Neural crest cell (in vitro differentiated cells): Measurements from ENCODE around the gene KLHL33. TPM values are rescaled to one million over a fixed set of nuclear protein-coding genes. Genes with fewer than 3 reads are reported as not detected.

ENCODE experiments used
- DNase-seq: peaks from one replicate; pipeline ENCODE4 v3.0.0; 2021; ENCODE audit warnings: low read depth, mixed read lengths, low spot score
- H3K27ac Mint-ChIP-seq: one replicate; pipeline ENCODE4 v1.8.0; 2021; ENCODE audit warnings: mild to moderate bottlenecking, mixed read lengths; ENCODE audit not compliant: unreplicated experiment
- H3K27me3 Mint-ChIP-seq: 2 replicates; pipeline ENCODE4 v1.8.0; 2021; ENCODE audit warnings: low read depth, mild to moderate bottlenecking, mixed read lengths
- H3K36me3 Mint-ChIP-seq: 2 replicates; pipeline ENCODE4 v1.8.0; 2021; ENCODE audit warnings: low read depth, mild to moderate bottlenecking, mixed read lengths
- H3K4me1 Mint-ChIP-seq: 2 replicates; pipeline ENCODE4 v1.8.0; 2021; ENCODE audit warnings: mixed read lengths
- H3K4me3 Mint-ChIP-seq: one replicate; pipeline ENCODE4 v1.8.0; 2021; ENCODE audit warnings: mild to moderate bottlenecking, mixed read lengths
- H3K9me3 Mint-ChIP-seq: 2 replicates; pipeline ENCODE4 v1.8.0; 2021; ENCODE audit warnings: mixed read lengths
- total RNA-seq: library from RNA; stranded (reverse); gene quantifications from 2 replicates; pipeline ENCODE4 v1.2.1, GENCODE V29; 2021
- TF ChIP-seq, protein P1 (sequence below): fragments of 200-600 bp; sonication (generic); conservative IDR thresholded peaks from 2 replicates; pipeline ENCODE4 v1.5.0; 2021; ENCODE audit warnings: antibody characterized with exemption, mild to moderate bottlenecking

The KLHL33 gene
- total RNA-seq, 1 donor from 2014 or later: 0.07 TPM

DNA sequence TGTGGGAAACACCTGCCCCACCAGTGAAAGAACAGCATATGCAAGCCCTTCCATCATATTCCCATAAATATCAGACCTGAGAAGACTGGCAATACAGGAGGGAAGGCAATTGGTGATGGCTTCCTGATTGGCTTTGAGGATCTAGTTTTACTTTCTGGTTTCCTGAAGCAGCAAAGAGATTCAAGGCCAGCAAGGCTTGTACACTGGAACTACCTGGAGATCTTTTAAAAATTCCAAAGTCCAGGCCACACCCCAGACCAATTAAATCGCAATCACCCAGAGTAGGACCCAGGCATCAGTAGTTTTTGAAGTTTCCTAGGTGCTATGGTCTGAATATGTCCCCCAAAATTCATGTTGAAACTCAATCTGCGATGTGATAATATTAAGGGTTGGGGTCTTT lies 19.7 kb downstream of the KLHL33 start:
- TF ChIP-seq, protein P1, sequence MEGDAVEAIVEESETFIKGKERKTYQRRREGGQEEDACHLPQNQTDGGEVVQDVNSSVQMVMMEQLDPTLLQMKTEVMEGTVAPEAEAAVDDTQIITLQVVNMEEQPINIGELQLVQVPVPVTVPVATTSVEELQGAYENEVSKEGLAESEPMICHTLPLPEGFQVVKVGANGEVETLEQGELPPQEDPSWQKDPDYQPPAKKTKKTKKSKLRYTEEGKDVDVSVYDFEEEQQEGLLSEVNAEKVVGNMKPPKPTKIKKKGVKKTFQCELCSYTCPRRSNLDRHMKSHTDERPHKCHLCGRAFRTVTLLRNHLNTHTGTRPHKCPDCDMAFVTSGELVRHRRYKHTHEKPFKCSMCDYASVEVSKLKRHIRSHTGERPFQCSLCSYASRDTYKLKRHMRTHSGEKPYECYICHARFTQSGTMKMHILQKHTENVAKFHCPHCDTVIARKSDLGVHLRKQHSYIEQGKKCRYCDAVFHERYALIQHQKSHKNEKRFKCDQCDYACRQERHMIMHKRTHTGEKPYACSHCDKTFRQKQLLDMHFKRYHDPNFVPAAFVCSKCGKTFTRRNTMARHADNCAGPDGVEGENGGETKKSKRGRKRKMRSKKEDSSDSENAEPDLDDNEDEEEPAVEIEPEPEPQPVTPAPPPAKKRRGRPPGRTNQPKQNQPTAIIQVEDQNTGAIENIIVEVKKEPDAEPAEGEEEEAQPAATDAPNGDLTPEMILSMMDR: no peak
- Mint-ChIP-seq H3K9me3 (no peaks in the 10 kb centered on the region), H3K27me3 (no peaks in the 10 kb centered on the region), H3K4me3 (no peak overlapping the region), H3K27ac (no peak overlapping the region), H3K4me1 (peaks cover 23% of the 10 kb centered on the region), H3K36me3 (no peaks in the 10 kb centered on the region)
- DNase-seq: no peak

GRCh38 chr14:20415782-20416206 lies 20.2 kb downstream of the KLHL33 start:
- no peaks in the 10 kb centered on the region for H3K9me3 Mint-ChIP-seq
- H3K4me3 Mint-ChIP-seq: peak overlapping the region; percentile 29
- peak; percentile 17 for DNase-seq
- no peaks in the 10 kb centered on the region for H3K36me3 Mint-ChIP-seq
- peaks cover 23% of the 10 kb centered on the region for H3K4me1 Mint-ChIP-seq
- no peak overlapping the region for H3K27ac Mint-ChIP-seq
- TF ChIP-seq, protein P1: peak; percentile 67
- H3K27me3 Mint-ChIP-seq: no peaks in the 10 kb centered on the region

- Mint-ChIP-seq H3K4me1 (peaks cover 23% of the 10 kb centered on the region), H3K9me3 (no peaks in the 10 kb centered on the region), H3K36me3 (no peaks in the 10 kb centered on the region), H3K4me3 (peak overlapping the region; percentile 90), H3K27ac (peak overlapping the region; percentile 68), H3K27me3 (no peaks in the 10 kb centered on the region)
- no peak for DNase-seq
- TF ChIP-seq, protein P1: no peak
Observed at GRCh38 chr14:20413744-20414082, 22.3 kb downstream of the KLHL33 start.

DNA sequence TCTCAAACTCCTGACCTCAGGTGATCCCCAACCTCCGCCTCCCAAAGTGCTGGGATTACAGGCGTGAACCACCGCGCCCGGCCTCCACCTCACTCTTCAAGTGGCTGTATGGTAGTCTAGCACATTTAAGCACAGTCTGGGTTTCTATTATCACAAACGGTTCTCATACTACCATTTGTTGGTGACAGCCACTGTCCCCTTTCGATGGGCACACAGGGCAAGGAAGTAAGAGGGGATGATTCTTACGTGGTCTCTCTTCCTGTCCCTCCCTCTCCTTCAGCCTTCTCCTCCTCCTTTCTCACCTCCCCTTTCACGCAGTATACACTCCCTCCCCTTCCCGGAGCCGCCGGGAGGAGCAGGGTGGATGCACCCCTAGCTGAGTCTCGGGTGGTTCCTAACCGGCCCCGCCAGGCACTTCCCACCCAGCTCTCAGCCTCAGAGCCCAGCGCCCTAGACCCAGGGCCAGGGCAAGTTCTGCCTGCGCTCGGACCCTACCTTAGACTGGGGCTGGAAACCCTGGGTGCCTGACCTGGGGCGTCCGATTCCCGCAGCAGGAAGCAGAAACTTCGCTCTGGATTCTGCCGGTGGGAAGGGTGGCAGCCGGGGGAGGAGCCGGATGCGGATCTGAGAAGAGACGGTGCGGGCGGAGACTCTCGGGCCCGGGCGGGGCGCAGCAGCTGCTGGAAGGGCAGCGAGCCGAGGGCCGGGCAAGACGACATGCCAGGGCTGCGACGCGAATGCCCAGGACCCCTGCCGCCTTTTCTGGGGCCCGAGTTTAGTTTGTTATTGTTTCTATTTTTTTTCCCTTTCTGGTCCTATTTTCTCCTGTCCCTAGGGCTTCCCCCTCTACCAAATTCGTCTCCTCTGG lies 22.9 kb downstream of the KLHL33 start, which contains the start of gene TEP1:
Gene TEP1, minus strand, starts transcription at position 626 of the 868 bp plus-strand sequence. CDS start 5,062 bp downstream, outside the sequence.
- no peaks in the 10 kb centered on the region for H3K36me3 Mint-ChIP-seq
- no peaks in the 10 kb centered on the region for H3K27me3 Mint-ChIP-seq
- TF ChIP-seq, protein P1: no peak
- H3K4me1 Mint-ChIP-seq: peaks cover 23% of the 10 kb centered on the region
- peak; percentile 72 for DNase-seq
- peak within 1 kb of the TSS; percentile 87 for H3K27ac Mint-ChIP-seq
- H3K4me3 Mint-ChIP-seq: peak within 1 kb of the TSS; percentile 90
- H3K9me3 Mint-ChIP-seq: no peaks in the 10 kb centered on the region

GRCh38 chr14:20412411-20412810 lies 23.6 kb downstream of the KLHL33 start:
- TF ChIP-seq, protein P1: no peak
- Mint-ChIP-seq H3K4me1 (peaks cover 23% of the 10 kb centered on the region), H3K9me3 (no peaks in the 10 kb centered on the region), H3K27me3 (no peaks in the 10 kb centered on the region), H3K4me3 (peak overlapping the region; percentile 90), H3K36me3 (no peaks in the 10 kb centered on the region), H3K27ac (peak overlapping the region; percentile 87)
- no peak for DNase-seq
